CD4-positive, alpha-beta T cell treated with Interleukin-12 subunit alpha and Interleukin-12 subunit beta, for 1 hour (primary cell): Measurements from ENCODE around the gene SECISBP2L.
A peak's percentile ranks its signal among the peaks of the same experiment; 100 is the strongest.

Experiments
- DNase-seq: peaks from one replicate; pipeline ENCODE4 v3.0.0-alpha.2; 2020

Gene SECISBP2L

GRCh38 chr15:49055630-49056029, 9.4 kb upstream of the SECISBP2L start:
- DNase-seq, result no peak

GRCh38 chr15:49052662-49053061, 6.4 kb upstream of the SECISBP2L start:
- no peak for DNase-seq

DNA sequence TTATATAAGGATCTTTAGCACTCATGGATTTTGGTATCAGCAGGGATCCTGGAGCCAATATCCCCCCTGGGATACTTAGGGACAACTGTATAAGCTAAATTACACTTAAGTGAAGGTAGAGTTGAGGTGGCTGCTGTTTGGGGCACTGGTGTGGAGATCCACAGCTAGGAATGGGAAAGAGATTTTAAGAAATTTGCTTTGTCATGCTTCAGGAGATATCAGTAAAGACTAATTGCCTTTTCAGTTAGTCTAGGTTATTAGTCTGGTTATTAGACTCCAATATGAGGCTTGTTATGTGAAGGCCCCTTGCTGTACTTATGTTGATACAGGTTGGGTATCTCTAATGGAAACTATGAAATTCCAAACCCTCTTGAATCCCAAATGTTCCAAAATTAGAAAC, 1.2 kb upstream of the SECISBP2L start:
- no peak for DNase-seq

DNA sequence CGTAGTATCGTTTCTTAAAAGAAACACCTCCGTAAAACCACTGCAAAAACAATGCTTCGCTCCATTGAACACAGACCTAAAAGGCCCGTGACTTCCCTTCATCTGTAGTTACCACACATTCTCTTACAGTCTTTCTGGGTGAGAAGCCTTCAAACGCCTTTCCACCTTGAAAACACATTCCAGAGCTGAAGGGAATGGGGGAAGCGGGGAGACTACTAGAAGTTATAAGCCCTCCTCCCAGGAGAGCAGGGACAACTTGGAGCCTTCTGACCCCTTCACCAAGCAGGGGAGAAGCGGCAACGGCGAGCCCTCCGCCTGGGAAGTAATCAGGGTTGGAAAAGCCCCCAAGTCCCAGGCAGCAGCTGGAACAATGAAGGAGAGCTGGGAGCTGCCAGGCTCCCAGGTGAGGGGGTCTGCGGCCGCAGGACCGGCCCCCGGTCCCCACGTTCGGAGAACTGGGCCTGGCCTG, 461 bp downstream of the SECISBP2L start:
- peak; percentile 10 for DNase-seq

- DNase-seq, result no peak
Observed at GRCh38 chr15:49044766-49045606, 1.3 kb downstream of the SECISBP2L start.

DNA sequence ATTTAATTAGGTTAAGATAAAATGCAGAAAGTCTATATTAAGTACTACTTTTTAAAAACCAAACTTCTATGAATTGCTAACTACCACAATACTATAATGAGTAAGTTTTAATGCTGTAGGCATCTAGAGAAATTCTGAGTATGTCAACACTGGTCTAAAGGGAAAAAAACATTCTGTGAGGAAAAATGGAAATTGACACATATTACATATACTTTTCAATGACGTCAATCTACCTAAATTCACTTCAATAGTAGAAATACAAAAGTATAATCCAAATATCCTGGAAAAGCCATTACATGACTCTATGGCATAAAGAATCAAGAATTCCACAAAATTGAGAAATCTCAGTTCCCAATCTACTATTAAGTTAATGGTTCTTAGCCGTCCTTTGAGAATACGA, 2.2 kb downstream of the SECISBP2L start:
- no peak for DNase-seq

GRCh38 chr15:49042165-49042564, 4.1 kb downstream of the SECISBP2L start:
- no peak for DNase-seq

DNA sequence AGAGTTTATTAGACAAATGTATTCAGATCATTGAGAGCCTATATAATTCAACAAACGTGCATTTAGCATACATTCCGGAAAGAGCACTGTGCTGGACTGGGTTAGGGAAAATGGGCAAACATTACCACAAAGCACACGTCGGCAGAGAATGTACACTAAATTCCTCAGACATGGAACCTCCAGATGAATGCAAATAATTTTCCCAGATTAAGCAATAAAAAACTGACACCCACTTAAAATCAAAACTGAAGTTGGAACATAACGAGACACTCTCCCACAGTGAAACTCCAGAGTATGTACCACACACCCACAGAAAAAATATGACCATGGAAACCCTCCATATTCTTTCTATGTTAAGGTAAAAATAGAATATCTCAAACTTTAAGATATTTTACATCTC, 4.8 kb downstream of the SECISBP2L start:
- DNase-seq, result no peak

- DNase-seq, result no peak
Observed at GRCh38 chr15:49040151-49040550, 6.1 kb downstream of the SECISBP2L start.

DNA sequence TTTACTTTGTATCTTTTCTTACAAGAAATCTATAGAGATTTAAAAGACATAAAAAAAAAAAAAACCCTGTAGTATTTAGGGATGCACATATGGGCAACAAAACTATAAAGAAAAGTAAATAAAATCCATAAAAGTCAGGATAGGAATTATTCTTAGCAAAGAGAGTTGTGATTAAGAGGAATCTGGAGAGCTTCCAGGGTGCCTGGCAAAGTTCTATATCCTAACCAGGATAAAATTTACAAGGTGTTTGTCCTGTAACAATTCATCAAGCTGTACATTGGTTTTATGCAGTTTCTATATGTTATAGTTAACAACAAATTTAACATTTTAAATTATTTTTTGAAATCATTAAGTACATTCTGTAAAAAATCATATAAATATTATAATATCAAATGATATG, 7.9 kb downstream of the SECISBP2L start:
- no peak for DNase-seq

GRCh38 chr15:49037546-49037940, 8.7 kb downstream of the SECISBP2L start:
- DNase-seq, result no peak

DNA sequence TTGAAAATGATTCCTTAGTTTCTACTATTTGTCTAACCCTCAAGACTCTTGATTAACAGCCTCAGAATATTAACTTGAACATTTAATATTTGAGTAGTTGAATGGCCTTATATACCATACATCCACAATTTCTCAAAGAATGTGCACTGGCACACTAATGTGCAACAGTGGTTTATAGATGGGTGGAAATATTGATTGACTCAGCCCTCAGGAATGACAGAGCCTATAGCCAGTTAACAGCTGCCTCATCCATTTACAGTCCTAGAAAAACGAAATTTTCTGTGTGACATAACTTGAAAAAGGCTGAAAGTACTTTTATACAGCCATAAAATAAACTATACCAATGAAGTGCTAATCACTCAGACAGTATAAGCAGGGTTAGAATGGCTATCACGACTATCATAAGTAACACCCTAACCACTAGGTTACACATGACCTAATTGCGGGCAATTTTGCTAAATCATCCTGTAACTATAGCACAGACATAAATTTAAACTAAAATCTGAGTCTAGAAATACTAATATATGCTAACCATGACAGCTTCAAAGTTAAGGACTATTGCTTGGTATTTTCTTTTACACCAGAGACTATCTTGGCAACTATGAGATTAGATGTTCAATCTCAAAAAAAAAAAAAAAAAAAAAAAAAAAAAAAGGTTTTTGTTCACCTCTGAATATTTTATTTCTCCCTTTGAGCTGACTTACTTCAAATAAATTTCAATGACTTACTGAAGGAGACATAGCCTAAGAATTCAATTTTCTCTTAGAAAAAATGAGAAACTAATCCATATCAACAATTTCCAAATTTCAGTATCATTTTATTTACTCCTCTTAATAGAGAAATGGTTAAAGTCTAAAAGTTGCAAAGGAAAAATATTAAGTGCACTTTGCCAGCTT, 9.3 kb downstream of the SECISBP2L start:
- DNase-seq, result peak; percentile 14

- no peak for DNase-seq
Observed at GRCh38 chr15:49035825-49036224, 10.4 kb downstream of the SECISBP2L start.

DNA sequence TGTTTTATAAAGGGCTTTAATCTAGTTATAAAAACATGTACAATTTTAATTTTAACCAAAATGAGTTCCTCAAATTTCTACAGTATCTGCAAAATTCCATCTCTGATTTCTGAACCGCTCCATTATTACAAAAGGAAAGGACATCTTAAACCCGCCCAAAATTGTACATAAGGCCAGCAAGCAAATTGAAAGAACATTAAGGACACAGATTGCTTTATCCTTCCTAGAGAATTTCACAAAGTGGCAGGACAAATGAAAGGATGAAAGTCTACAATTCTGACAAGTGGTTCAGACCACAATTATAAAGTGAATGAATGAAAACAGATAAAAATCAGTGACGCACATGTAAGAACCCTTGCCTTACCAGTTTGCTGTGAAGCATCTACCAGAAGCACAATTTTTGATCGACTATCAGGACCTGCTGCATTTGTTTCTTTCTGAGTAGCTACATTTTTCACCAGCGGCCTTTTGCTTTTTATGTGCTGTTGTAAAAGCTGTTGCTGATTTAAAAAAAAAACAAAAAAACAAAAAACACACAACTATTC, 13.6 kb downstream of the SECISBP2L start:
- no peak for DNase-seq

GRCh38 chr15:49031804-49032203, 14.4 kb downstream of the SECISBP2L start:
- no peak for DNase-seq

DNA sequence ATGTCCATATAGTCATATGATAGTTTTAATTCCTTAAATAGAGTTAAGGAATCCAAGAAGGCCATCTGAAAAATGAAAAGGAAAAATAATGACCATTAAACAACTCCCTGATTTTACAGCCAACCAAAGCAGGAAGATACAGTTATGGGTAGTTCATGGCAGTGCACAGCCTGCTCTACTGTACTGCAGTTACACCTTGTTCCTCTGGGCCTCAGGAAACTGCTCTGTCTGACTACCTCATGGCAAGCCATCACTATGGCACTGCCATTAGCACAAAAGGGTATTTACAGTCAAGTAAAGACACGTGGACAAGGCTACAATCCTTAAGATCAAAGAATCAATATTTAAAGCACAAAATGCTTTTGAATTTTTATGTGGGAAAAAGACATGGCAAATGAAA, 19.5 kb downstream of the SECISBP2L start:
- DNase-seq, result no peak

DNA sequence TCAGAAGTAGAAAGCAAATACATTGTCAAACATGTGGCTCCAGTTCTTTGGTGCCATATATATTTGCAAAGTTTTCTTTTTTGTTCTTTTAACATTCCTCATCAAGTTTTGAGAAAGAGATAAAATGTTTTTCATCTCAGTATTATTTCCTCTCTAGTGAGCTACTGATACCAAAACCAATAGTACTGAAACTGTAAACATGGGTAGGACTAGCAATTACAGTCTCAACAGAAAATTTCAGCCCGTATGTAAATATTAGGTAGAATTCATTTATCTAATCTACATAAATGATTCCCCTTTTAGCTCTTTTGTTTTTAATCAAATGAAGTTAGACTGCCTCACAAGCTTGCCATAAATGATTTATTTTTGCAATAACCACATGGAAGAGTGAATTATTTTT, 21.4 kb downstream of the SECISBP2L start:
- DNase-seq, result no peak

DNA sequence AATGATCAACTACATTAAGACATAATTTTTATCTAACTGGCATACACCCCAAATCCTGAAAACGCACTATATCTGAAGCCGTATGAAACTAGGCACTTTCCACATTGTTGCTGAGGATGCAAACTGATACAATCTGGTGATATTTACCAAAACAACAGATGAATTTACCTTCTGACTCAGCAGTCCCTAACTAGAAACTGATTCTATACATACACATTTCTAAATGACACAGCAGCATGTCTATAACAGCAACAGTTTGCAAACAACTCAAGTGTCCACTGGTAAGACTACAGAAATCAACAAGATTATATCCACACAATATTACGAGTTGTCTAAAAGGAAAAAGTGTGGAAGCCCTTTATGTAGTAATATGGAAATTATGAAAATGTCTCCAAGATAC, 22.9 kb downstream of the SECISBP2L start:
- DNase-seq, result no peak

DNA sequence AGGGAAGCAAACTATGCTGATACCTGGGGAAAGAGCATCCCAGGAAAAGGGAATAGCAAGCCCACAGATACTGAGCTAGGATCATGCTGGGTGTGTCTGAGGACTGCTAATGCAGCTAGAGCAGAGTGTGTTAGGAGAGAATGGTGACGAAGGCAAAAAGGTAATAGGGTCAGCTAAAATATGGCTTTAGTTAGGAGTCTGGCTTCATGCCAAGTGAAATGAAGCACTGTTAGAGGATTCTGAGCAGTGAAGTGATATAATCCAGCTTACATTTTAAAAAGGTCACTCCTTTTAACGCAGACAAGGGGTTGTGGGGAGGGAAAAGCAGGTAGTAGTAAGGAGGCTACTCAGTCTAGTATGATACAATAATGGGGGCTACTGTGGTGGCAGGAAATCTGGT, 30.4 kb downstream of the SECISBP2L start:
- no peak for DNase-seq

- DNase-seq, result no peak
Observed at GRCh38 chr15:48999314-48999713, 46.9 kb downstream of the SECISBP2L start.

GRCh38 chr15:48996276-48996675, 50.0 kb downstream of the SECISBP2L start:
- DNase-seq, result no peak

- DNase-seq, result no peak
Observed at GRCh38 chr15:48993380-48993779, 52.9 kb downstream of the SECISBP2L start.

DNA sequence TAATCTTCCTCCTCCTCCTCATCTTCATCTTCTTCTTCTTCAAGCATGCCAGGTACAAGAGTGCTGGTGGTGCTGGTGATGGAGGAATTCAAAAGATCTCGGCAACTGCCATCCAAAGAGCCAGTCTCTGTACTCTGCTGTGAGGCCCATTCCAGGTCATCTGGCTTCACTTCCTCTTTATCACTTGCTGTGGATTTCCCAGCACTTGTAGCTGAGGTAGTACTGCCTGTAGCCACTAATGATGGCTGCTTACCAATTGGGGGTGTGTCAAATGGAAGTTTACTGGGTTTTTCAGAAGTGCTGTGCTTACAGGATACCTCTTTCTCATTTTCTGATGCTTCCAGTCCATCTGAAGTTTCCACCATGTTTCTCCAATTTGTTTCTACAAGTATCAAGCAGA, 53.7 kb downstream of the SECISBP2L start:
- no peak for DNase-seq

GRCh38 chr15:48992096-48992495, 54.1 kb downstream of the SECISBP2L start:
- DNase-seq, result no peak
